MM.1S (cell line): Measurements from ENCODE around the gene PLPPR2.

ENCODE experiments used
- DNase-seq: peaks from one replicate; pipeline ENCODE4 v3.0.0-alpha.2; 2015
- H2AFZ ChIP-seq: fragments of 300-600 bp; sonication (generic); 2 replicates; pipeline ENCODE4 v1.6.0; 2016; ENCODE audit warnings: antibody characterized with exemption, low read length
- H3F3A ChIP-seq: fragments of 300-600 bp; sonication (generic); 2 replicates; pipeline ENCODE4 v1.6.1; 2016; ENCODE audit warnings: mild to moderate bottlenecking, antibody characterized with exemption, low read length, moderate library complexity, mixed read lengths; ENCODE audit not compliant: insufficient read depth
- H3K27ac ChIP-seq: fragments of 300-600 bp; sonication (generic); 2 replicates; pipeline ENCODE4 v1.5.1; 2016; ENCODE audit warnings: mild to moderate bottlenecking, low read length
- H3K27me3 ChIP-seq: fragments of 300-600 bp; sonication (generic); replicated peaks from 2 replicates; pipeline ENCODE4 v1.6.0; 2016; ENCODE audit warnings: low read length; ENCODE audit not compliant: insufficient read depth
- H3K36me3 ChIP-seq: fragments of 300-600 bp; sonication (generic); replicated peaks from 2 replicates; pipeline ENCODE4 v1.6.1; 2016; ENCODE audit warnings: mild to moderate bottlenecking, low read length, mixed read lengths; ENCODE audit not compliant: insufficient read depth
- H3K4me1 ChIP-seq: fragments of 300-600 bp; sonication (generic); 2 replicates; pipeline ENCODE4 v1.6.1; 2016; ENCODE audit warnings: low read length, mixed read lengths
- H3K4me2 ChIP-seq: fragments of 300-600 bp; sonication (generic); 2 replicates; pipeline ENCODE4 v1.6.0; 2016; ENCODE audit warnings: low read depth, low read length
- H3K4me3 ChIP-seq: fragments of 300-600 bp; sonication (generic); 2 replicates; pipeline ENCODE4 v1.5.1; 2016; ENCODE audit warnings: low read length, mixed read lengths
- H3K79me2 ChIP-seq: fragments of 300-600 bp; sonication (generic); 2 replicates; pipeline ENCODE4 v1.6.1; 2016; ENCODE audit warnings: mixed run types, low read length, mixed read lengths
- H3K9ac ChIP-seq: fragments of 300-600 bp; sonication (generic); 2 replicates; pipeline ENCODE4 v1.6.1; 2016; ENCODE audit warnings: low read length, mixed read lengths
- H3K9me2 ChIP-seq: fragments of 300-600 bp; sonication (generic); replicated peaks from 2 replicates; pipeline ENCODE4 v1.6.1; 2016; ENCODE audit warnings: mild to moderate bottlenecking, low read length, mixed read lengths; ENCODE audit not compliant: insufficient read depth
- H3K9me3 ChIP-seq: fragments of 300-600 bp; sonication (generic); replicated peaks from 2 replicates; pipeline ENCODE4 v1.6.1; 2016; ENCODE audit warnings: mild to moderate bottlenecking, low read length, mixed read lengths; ENCODE audit not compliant: insufficient read depth
- H4K20me1 ChIP-seq: fragments of 300-600 bp; sonication (generic); 2 replicates; pipeline ENCODE4 v1.6.1; 2016; ENCODE audit warnings: mild to moderate bottlenecking, low read length, moderate library complexity, mixed read lengths; ENCODE audit not compliant: insufficient read depth
- EZH2 ChIP-seq: fragments of 300-600 bp; sonication (generic); optimal IDR thresholded peaks from 2 replicates; pipeline ENCODE3; 2017; ENCODE audit warnings: low read depth, mild to moderate bottlenecking, antibody characterized with exemption, low read length, mixed read lengths
- EZH2phosphoT487 ChIP-seq: fragments of 300-600 bp; sonication (generic); IDR thresholded peaks from 2 replicates; pipeline ENCODE4 v1.6.1; 2018; ENCODE audit warnings: antibody characterized with exemption, low read length
- TF ChIP-seq, protein P1 (sequence below): fragments of 300-600 bp; sonication (generic); IDR thresholded peaks from 2 replicates; pipeline ENCODE4 v1.5.1; 2016; ENCODE audit warnings: antibody characterized with exemption, low read length, mixed read lengths

PLPPR2 gene

DNA sequence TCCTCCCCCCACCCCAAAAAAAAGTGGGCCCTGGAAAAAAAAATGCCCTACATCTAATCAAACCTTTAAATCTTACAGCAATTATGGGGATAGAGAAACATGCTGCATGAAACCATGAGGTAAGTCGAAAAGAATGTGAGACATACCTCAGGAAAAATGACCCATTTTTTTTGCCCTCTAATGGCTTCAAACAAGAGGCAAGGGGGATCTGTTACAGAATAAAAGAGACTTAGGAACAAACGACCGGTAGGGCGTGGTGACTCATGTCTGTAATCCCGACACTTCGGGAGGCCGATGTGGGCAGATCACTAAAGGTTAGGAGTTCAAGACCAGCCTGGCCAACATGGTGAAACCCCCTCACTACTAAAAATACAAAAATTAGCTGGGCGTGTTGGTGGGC is 55.5 kb downstream of the PLPPR2 start:
- Histone ChIP-seq H3K27me3 (peaks cover 71% of the 10 kb centered on the region), H2AFZ (no peak overlapping the region), H3F3A (no peaks in the 10 kb centered on the region), H3K4me1 (no peaks in the 10 kb centered on the region), H3K9me3 (no peaks in the 10 kb centered on the region), H3K9me2 (no peaks in the 10 kb centered on the region), H3K9ac (no peak overlapping the region), H3K79me2 (no peaks in the 10 kb centered on the region), H3K36me3 (no peaks in the 10 kb centered on the region), H3K4me3 (no peak overlapping the region), H4K20me1 (no peaks in the 10 kb centered on the region), H3K4me2 (no peak overlapping the region), H3K27ac (no peak overlapping the region)
- DNase-seq, result no peak
- TF ChIP-seq EZH2phosphoT487, result no peak
- TF ChIP-seq, protein P1, sequence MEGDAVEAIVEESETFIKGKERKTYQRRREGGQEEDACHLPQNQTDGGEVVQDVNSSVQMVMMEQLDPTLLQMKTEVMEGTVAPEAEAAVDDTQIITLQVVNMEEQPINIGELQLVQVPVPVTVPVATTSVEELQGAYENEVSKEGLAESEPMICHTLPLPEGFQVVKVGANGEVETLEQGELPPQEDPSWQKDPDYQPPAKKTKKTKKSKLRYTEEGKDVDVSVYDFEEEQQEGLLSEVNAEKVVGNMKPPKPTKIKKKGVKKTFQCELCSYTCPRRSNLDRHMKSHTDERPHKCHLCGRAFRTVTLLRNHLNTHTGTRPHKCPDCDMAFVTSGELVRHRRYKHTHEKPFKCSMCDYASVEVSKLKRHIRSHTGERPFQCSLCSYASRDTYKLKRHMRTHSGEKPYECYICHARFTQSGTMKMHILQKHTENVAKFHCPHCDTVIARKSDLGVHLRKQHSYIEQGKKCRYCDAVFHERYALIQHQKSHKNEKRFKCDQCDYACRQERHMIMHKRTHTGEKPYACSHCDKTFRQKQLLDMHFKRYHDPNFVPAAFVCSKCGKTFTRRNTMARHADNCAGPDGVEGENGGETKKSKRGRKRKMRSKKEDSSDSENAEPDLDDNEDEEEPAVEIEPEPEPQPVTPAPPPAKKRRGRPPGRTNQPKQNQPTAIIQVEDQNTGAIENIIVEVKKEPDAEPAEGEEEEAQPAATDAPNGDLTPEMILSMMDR, result no peak
- no peak for TF ChIP-seq EZH2

- no peak for DNase-seq
- Histone ChIP-seq H3K9ac (no peak overlapping the region), H3K4me2 (no peak overlapping the region), H3K9me2 (no peaks in the 10 kb centered on the region), H3K4me1 (no peaks in the 10 kb centered on the region), H3K27ac (no peak overlapping the region), H2AFZ (no peak overlapping the region), H4K20me1 (no peaks in the 10 kb centered on the region), H3K4me3 (no peak overlapping the region), H3K9me3 (no peaks in the 10 kb centered on the region), H3F3A (no peaks in the 10 kb centered on the region), H3K36me3 (no peaks in the 10 kb centered on the region), H3K27me3 (peaks cover 71% of the 10 kb centered on the region), H3K79me2 (no peaks in the 10 kb centered on the region)
- TF ChIP-seq, protein P1, result no peak
- TF ChIP-seq EZH2phosphoT487, result no peak
- TF ChIP-seq EZH2, result no peak
These were observed 59.3 kb downstream of the PLPPR2 start for GRCh38 chr19:11414544-11414943.
